ENCODE data around the gene LCN6.
A peak's percentile ranks its signal among the peaks of the same experiment; 100 is the strongest.
"Not testable (repeated sequence)": the region's sequence is repeated elsewhere in the genome, so short reads cannot be mapped to it uniquely, and the experiment has no call there.

Gene LCN6

GRCh38 chr9:136755302-136756133 lies 7.2 kb upstream of the LCN6 start:
- H4K12ac ChIP-seq (ENCODE audit: low read depth, low read length); H2AK5ac ChIP-seq (ENCODE audit: low read length); H3K4me1 ChIP-seq (ENCODE audit: control insufficient read depth in 1 of 2, insufficient read depth in 2 of 2, low read length in 2 of 2); H4K8ac ChIP-seq (ENCODE audit: low read depth, low read length); DNase-seq; H4K91ac ChIP-seq (ENCODE audit: low read depth, low read length); H2BK12ac ChIP-seq (ENCODE audit: low read length); H3K79me1 ChIP-seq (ENCODE audit: low read length); H3K79me2 ChIP-seq (ENCODE audit: control insufficient read depth, insufficient read depth, low read length, poor library complexity); H3K14ac ChIP-seq (ENCODE audit: low read length); H2AFZ ChIP-seq (ENCODE audit: insufficient read depth, low read length, poor library complexity); H3K4me2 ChIP-seq (ENCODE audit: low read length); H3K27ac ChIP-seq (ENCODE audit: low read depth, low read length); H3K4ac ChIP-seq (ENCODE audit: low read depth, low read length); H3K27me3 ChIP-seq (ENCODE audit: insufficient read depth, low read length); H3K36me3 ChIP-seq (ENCODE audit: control insufficient read depth in 1 of 2, insufficient read depth in 2 of 2, low read length in 2 of 2); H3K18ac ChIP-seq (ENCODE audit: low read length); H2BK120ac ChIP-seq (ENCODE audit: insufficient read depth, low read length, poor library complexity); H3K23ac ChIP-seq (ENCODE audit: low read length); H2BK5ac ChIP-seq (ENCODE audit: low read depth, low read length, poor library complexity): not testable (repeated sequence)
- Histone ChIP-seq H3K4me3 (ENCODE audit: low read depth, low read length) (peak overlapping the region; percentile 10), H3K9me3 (ENCODE audit: insufficient read depth, low read depth, low read length) (peaks cover 11% of the 10 kb centered on the region), H3K9ac (ENCODE audit: low read length) (peak overlapping the region; percentile 30)
- WGBS (ENCODE audit: extremely low coverage, insufficient coverage, insufficient read length): no CpG with 5 or more reads among the region's 22 CpGs

- no CpG with 5 or more reads among the region's 24 CpGs for WGBS (ENCODE audit: extremely low coverage, insufficient coverage, insufficient read length)
- Histone ChIP-seq H2BK5ac (ENCODE audit: low read depth, low read length, poor library complexity) (no peak overlapping the region), H3K36me3 (ENCODE audit: control insufficient read depth in 1 of 2, insufficient read depth in 2 of 2, low read length in 2 of 2) (no peaks in the 10 kb centered on the region), H3K18ac (ENCODE audit: low read length) (no peak overlapping the region), H3K14ac (ENCODE audit: low read length) (no peak overlapping the region), H3K23ac (ENCODE audit: low read length) (no peak overlapping the region), H2BK120ac (ENCODE audit: insufficient read depth, low read length, poor library complexity) (no peak overlapping the region), H2AK5ac (ENCODE audit: low read length) (no peak overlapping the region), H3K27me3 (ENCODE audit: insufficient read depth, low read length) (no peaks in the 10 kb centered on the region), H3K4me3 (ENCODE audit: low read depth, low read length) (no peak overlapping the region), H3K27ac (ENCODE audit: low read depth, low read length) (no peak overlapping the region), H2AFZ (ENCODE audit: insufficient read depth, low read length, poor library complexity) (no peak overlapping the region), H2BK12ac (ENCODE audit: low read length) (no peak overlapping the region), H4K91ac (ENCODE audit: low read depth, low read length) (no peak overlapping the region), H3K9me3 (ENCODE audit: insufficient read depth, low read depth, low read length) (peaks cover 11% of the 10 kb centered on the region), H3K79me2 (ENCODE audit: control insufficient read depth, insufficient read depth, low read length, poor library complexity) (no peaks in the 10 kb centered on the region), H3K4me2 (ENCODE audit: low read length) (no peak overlapping the region), H4K8ac (ENCODE audit: low read depth, low read length) (no peak overlapping the region), H3K79me1 (ENCODE audit: low read length) (no peaks in the 10 kb centered on the region), H3K4ac (ENCODE audit: low read depth, low read length) (no peak overlapping the region), H3K4me1 (ENCODE audit: control insufficient read depth in 1 of 2, insufficient read depth in 2 of 2, low read length in 2 of 2) (no peaks in the 10 kb centered on the region), H3K9ac (ENCODE audit: low read length) (no peak overlapping the region), H4K12ac (ENCODE audit: low read depth, low read length) (no peak overlapping the region)
- DNase-seq: no peak
These were observed 6.4 kb upstream of the LCN6 start for GRCh38 chr9:136754626-136755301.

- H3K4me3 ChIP-seq (ENCODE audit: low read depth, low read length): no peak overlapping the region
- H3K4me2 ChIP-seq (ENCODE audit: low read length): no peak overlapping the region
- H4K91ac ChIP-seq (ENCODE audit: low read depth, low read length): no peak overlapping the region
- no peak overlapping the region for H3K23ac ChIP-seq (ENCODE audit: low read length)
- no peak overlapping the region for H3K14ac ChIP-seq (ENCODE audit: low read length)
- H2AK5ac ChIP-seq (ENCODE audit: low read length): no peak overlapping the region
- no peaks in the 10 kb centered on the region for H3K4me1 ChIP-seq (ENCODE audit: control insufficient read depth in 1 of 2, insufficient read depth in 2 of 2, low read length in 2 of 2)
- H3K9me3 ChIP-seq (ENCODE audit: insufficient read depth, low read depth, low read length): peaks cover 11% of the 10 kb centered on the region
- no peak overlapping the region for H2AFZ ChIP-seq (ENCODE audit: insufficient read depth, low read length, poor library complexity)
- no CpG with 5 or more reads among the region's 17 CpGs for WGBS (ENCODE audit: extremely low coverage, insufficient coverage, insufficient read length)
- no peak overlapping the region for H2BK120ac ChIP-seq (ENCODE audit: insufficient read depth, low read length, poor library complexity)
- H3K27ac ChIP-seq (ENCODE audit: low read depth, low read length): no peak overlapping the region
- no peak for DNase-seq
- no peaks in the 10 kb centered on the region for H3K79me2 ChIP-seq (ENCODE audit: control insufficient read depth, insufficient read depth, low read length, poor library complexity)
- H3K27me3 ChIP-seq (ENCODE audit: insufficient read depth, low read length): no peaks in the 10 kb centered on the region
- H2BK12ac ChIP-seq (ENCODE audit: low read length): no peak overlapping the region
- no peak overlapping the region for H3K4ac ChIP-seq (ENCODE audit: low read depth, low read length)
- H3K9ac ChIP-seq (ENCODE audit: low read length): no peak overlapping the region
- no peak overlapping the region for H4K8ac ChIP-seq (ENCODE audit: low read depth, low read length)
- no peak overlapping the region for H2BK5ac ChIP-seq (ENCODE audit: low read depth, low read length, poor library complexity)
- no peak overlapping the region for H3K18ac ChIP-seq (ENCODE audit: low read length)
- H4K12ac ChIP-seq (ENCODE audit: low read depth, low read length): no peak overlapping the region
- H3K79me1 ChIP-seq (ENCODE audit: low read length): no peaks in the 10 kb centered on the region
- H3K36me3 ChIP-seq (ENCODE audit: control insufficient read depth in 1 of 2, insufficient read depth in 2 of 2, low read length in 2 of 2): no peaks in the 10 kb centered on the region
These were observed 5.8 kb upstream of the LCN6 start for GRCh38 chr9:136754059-136754572.

- Histone ChIP-seq H3K14ac (ENCODE audit: low read length) (no peak overlapping the region), H3K79me2 (ENCODE audit: control insufficient read depth, insufficient read depth, low read length, poor library complexity) (no peaks in the 10 kb centered on the region), H2AFZ (ENCODE audit: insufficient read depth, low read length, poor library complexity) (no peak overlapping the region), H3K4me1 (ENCODE audit: control insufficient read depth in 1 of 2, insufficient read depth in 2 of 2, low read length in 2 of 2) (no peaks in the 10 kb centered on the region), H3K18ac (ENCODE audit: low read length) (no peak overlapping the region), H3K36me3 (ENCODE audit: control insufficient read depth in 1 of 2, insufficient read depth in 2 of 2, low read length in 2 of 2) (no peaks in the 10 kb centered on the region), H3K4me3 (ENCODE audit: low read depth, low read length) (no peak overlapping the region), H2BK5ac (ENCODE audit: low read depth, low read length, poor library complexity) (no peak overlapping the region), H2BK120ac (ENCODE audit: insufficient read depth, low read length, poor library complexity) (no peak overlapping the region), H3K4me2 (ENCODE audit: low read length) (no peak overlapping the region), H3K9me3 (ENCODE audit: insufficient read depth, low read depth, low read length) (peaks cover 11% of the 10 kb centered on the region), H4K12ac (ENCODE audit: low read depth, low read length) (no peak overlapping the region), H2BK12ac (ENCODE audit: low read length) (no peak overlapping the region), H3K4ac (ENCODE audit: low read depth, low read length) (no peak overlapping the region), H3K9ac (ENCODE audit: low read length) (no peak overlapping the region), H4K91ac (ENCODE audit: low read depth, low read length) (no peak overlapping the region), H3K23ac (ENCODE audit: low read length) (no peak overlapping the region), H2AK5ac (ENCODE audit: low read length) (no peak overlapping the region), H3K79me1 (ENCODE audit: low read length) (no peaks in the 10 kb centered on the region), H4K8ac (ENCODE audit: low read depth, low read length) (no peak overlapping the region), H3K27me3 (ENCODE audit: insufficient read depth, low read length) (no peaks in the 10 kb centered on the region), H3K27ac (ENCODE audit: low read depth, low read length) (no peak overlapping the region)
- no CpG with 5 or more reads among the region's 31 CpGs for WGBS (ENCODE audit: extremely low coverage, insufficient coverage, insufficient read length)
- DNase-seq: no peak
These were observed 5.2 kb upstream of the LCN6 start for GRCh38 chr9:136753371-136754058.
